GM21515 (cell line): ENCODE results near the gene HECTD2.
"Not testable (repeated sequence)": the region's sequence is repeated elsewhere in the genome, so short reads cannot be mapped to it uniquely, and the experiment has no call there.

Experiments
- ATAC-seq: cut with Tn5 transposase; IDR thresholded peaks from one replicate; pipeline ENCODE4 v1.9.1; 2021; ENCODE audit not compliant: unreplicated experiment

Gene HECTD2

GRCh38 chr10:91536733-91537132, 126.6 kb downstream of the HECTD2 start:
- no peak for ATAC-seq

- ATAC-seq: no peak
Observed at GRCh38 chr10:91537614-91538383, 127.7 kb downstream of the HECTD2 start.

DNA sequence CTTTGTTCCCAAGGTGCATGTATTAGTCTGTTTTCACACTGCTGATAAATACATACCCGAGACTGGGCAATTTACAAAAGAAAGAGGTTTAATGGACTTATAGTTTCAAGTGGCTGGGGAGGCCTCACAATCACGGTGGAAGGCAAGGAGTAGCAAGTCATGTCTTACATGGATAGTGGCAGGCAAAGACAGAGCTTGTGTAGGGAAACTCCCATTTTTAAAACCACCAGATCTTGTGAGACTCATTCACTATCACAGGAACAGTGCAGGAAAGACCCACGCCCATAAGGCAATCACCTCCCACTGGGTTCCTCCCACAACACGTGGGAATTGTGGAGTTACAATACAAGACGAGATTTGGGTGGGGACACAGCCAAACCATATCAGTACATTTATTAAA, 129.8 kb downstream of the HECTD2 start:
- ATAC-seq: no peak

GRCh38 chr10:91540733-91541132, 130.6 kb downstream of the HECTD2 start:
- ATAC-seq: no peak

- no peak for ATAC-seq
Observed at GRCh38 chr10:91541481-91541880, 131.3 kb downstream of the HECTD2 start.

- ATAC-seq: no peak
Observed at GRCh38 chr10:91545384-91545783, 135.2 kb downstream of the HECTD2 start.

DNA sequence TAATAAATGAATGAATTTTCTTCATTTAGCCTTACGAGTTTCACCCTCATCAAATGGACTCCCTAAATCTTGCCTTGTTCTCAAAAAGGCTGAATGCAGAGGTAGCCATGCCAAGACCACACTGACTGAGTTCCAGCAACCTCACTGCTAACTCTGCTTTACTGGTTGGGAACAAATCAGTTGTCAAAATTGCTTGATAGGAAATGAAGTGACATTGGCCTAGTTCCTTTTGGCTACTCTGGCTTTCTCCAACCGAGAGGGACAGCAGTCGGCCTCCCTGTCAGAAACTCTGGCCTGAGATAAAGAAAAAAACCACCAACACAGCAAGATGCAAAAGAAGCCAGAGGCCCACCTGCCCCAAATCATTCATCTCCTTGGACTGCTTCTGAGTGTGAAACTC, 135.7 kb downstream of the HECTD2 start:
- ATAC-seq: no peak

DNA sequence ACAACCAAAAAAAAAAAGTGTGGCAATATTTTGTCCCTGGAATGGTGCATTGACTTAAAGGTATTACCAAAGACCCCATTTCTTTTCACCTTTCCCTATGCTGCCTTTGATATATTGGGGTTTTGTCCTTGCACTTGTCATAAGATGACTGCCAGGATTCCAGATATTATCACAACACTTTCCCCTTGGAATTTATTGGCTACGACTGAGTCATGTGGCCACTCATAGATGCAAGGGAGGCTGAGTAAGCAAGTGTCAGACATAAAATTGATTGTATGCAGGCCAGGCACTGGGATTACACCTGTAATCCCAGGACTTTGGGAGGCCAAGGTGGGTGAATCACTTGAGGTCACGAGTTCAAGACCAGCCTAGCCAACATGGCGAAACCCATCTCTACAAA, 139.1 kb downstream of the HECTD2 start:
- ATAC-seq: no peak

DNA sequence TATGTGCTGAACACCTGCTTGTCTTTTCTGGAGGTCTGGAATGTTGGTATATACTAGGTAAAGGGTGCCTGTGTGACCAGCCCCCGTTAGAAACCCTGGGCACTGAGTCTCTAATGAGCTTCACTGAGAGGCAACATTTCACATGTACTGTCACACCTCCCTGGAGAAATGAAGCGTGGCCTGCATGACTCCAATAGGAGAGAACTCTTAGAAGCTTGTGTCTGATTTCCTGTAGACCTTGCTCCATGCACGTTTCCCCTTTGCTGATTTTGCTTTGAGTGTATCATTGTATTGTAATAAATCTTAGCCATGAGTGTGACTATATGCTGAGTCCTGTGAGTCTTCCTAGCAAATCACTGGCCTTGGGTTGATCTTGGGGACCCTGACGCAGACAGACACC, 139.9 kb downstream of the HECTD2 start:
- ATAC-seq: no peak

DNA sequence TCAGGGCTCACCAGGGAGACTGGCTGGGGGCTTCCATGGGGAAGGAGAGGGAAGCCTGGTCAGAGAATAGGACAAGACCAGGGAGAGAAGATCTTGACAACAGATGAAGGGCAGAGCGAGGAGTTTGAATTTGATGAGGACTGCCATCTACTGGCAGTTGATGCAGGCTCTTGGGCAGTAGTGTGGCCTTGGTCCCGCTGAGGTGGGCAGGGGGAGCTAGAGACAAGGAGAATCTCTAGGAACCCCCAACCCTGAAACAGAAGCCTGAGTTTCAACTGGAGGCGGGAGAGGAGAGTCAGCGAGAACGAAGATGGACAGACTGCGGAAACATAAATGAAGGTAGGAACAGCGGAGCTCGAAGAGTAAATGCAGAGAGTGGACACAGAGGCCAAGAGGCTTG, 141.7 kb downstream of the HECTD2 start:
- ATAC-seq: no peak

GRCh38 chr10:91552274-91553095, 142.3 kb downstream of the HECTD2 start:
- no peak for ATAC-seq

- ATAC-seq: no peak
Observed at GRCh38 chr10:91555455-91555854, 145.3 kb downstream of the HECTD2 start.

DNA sequence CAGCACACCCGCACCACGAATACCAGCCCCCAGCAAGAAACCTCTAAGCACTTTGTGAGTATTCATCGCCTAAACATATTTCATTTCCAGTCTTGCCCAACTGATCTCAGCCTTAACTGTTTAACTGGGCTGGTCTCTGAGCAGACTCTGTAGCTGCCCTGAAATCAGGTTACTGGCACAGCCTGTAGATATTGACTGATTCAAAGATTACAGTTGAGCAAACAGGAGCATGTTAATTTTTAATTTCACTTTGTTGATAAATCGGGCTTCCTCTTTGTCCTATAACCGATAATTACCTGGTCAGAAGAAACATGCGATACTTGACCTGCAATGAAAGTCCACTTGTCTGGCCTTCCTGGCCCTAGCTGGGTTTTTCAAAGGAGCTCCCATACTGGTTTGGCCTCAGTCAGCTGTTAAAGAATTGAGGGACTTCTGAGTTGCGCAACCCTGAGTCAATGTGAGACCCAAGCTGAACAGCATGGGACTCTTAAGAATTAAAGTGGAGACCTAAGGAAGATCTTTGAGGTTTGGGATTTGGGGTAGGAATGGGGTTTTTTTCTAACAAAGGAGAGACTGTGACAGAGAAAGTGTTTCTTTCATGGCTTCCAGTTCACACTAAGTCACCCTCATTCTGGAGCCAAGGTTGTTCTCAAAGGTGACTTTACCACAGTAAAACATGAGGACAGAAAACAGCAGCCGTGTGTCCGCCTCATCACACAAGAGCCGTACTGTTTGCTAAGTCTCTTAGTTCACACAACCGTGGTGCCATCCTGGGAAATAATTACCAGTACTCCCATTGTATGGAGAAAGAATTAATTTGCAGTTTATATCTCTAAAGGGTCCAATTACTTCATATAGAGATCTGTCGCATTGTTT, 146.8 kb downstream of the HECTD2 start:
- ATAC-seq: no peak

DNA sequence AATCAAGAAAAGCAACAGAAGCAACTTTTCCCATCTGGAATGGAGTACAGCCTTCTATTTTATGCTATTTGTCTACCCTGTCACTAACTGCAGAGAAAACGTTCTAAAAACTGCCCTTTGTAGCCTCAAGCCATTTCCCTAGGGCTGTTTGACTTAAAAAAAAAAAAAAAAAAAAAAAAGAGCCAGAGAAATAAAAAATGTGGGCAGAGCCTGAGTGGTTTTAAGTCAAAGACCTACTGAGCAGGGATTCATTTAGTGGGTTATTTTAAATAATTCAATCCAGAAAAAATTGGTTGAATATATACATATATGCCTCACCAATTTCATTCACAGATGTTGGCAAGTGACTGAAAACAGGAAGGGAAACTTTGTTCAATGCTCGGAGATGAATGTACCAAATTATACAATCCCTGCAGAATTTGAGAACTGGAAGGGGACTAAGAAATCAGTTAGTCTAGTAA, 147.5 kb downstream of the HECTD2 start:
- ATAC-seq: no peak

GRCh38 chr10:91558473-91558872, 148.3 kb downstream of the HECTD2 start:
- no peak for ATAC-seq

DNA sequence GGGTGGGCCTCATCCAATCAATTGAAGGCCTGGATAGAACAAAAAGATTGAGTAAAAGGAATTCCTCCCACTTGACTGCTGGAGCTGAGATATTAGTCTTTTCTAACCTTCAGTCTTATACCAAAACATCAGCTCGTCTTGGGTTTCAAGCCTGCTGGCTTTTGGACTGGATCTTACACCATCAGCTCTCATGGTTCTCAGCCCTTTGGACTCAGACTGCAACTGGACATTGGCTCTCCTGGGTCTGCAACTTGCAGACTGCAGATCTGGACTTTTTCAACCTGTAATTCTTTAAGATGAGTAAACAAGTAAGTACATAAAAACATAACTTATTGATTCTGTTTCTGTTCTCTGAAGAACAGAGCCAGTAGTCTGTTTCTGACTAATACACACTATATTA, 149.0 kb downstream of the HECTD2 start:
- ATAC-seq: no peak

DNA sequence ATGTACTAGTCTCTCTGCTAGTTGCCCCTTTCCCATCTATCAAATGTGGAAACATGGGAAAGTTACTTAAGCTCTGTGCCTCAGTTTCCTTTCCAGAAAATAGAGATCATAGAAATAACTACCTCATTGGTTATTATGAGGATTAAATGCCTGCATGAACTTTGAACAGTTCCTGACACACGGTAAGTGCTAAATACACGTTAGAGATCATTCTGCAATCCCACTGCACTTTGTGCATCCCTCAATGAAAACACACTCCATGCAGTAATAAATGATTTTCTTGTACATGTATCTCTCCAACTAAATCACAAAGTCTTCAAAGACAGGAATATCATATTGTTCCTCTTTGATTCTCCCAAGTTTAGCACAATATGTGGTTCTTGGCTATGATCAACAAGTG, 149.6 kb downstream of the HECTD2 start:
- no peak for ATAC-seq

- not testable (repeated sequence) for ATAC-seq
Observed at GRCh38 chr10:91560827-91561226, 150.7 kb downstream of the HECTD2 start.

GRCh38 chr10:91562839-91563581, 152.9 kb downstream of the HECTD2 start:
- ATAC-seq: no peak

GRCh38 chr10:91564026-91564425, 153.9 kb downstream of the HECTD2 start:
- no peak for ATAC-seq
